Muscle of leg (tissue), 16 donors: ENCODE measurements around the gene CRYBG2. TPM values are rescaled to one million over a fixed set of nuclear protein-coding genes. Genes with fewer than 3 reads are reported as not detected.
"Not testable (repeated sequence)": the region's sequence is repeated elsewhere in the genome, so short reads cannot be mapped to it uniquely, and the experiment has no call there.

Experiments
- DNase-seq: peaks from one replicate; pipeline ENCODE4 v3.0.0; 2013
- H3K27ac ChIP-seq: one replicate; pipeline ENCODE4 v1.5.1; 2013; ENCODE audit warnings: mild to moderate bottlenecking, low read length, control low read depth
- H3K27me3 ChIP-seq: one replicate; pipeline ENCODE4 v1.6.1; 2013; ENCODE audit warnings: low read length; ENCODE audit not compliant: control insufficient read depth, insufficient read depth
- H3K36me3 ChIP-seq: one replicate; pipeline ENCODE4 v1.6.1; 2013; ENCODE audit warnings: low read length; ENCODE audit not compliant: control insufficient read depth, insufficient read depth
- H3K4me1 ChIP-seq: one replicate; pipeline ENCODE4 v1.6.1; 2013; ENCODE audit warnings: low read length; ENCODE audit not compliant: control insufficient read depth, insufficient read depth
- H3K4me3 ChIP-seq: one replicate; pipeline ENCODE4 v1.5.1; 2013; ENCODE audit warnings: low read length, control low read depth
- H3K9me3 ChIP-seq: replicated peaks from 2 replicates; pipeline ENCODE4 v1.6.1; 2013; ENCODE audit warnings: low read depth, low read length; ENCODE audit not compliant: control insufficient read depth
- WGBS: methylation state at CpG from one replicate; pipeline ENCODE4 v1.1.5; 2013; ENCODE audit warnings: missing lambda C conversion rate; ENCODE audit not compliant: insufficient coverage; 5-methylcytosine and 5-hydroxymethylcytosine counted together
- long read RNA-seq, 11 donors: transcript quantifications; one replicate each; lab custom pipeline, GENCODE V29; 2026
- polyA plus RNA-seq, 8 donors: library from polyadenylated mRNA; unstranded; fragments of 120-200 nt; gene quantifications; one replicate each; pipeline versions ENCODE4 v1.2.1 to v1.2.3, GENCODE V29; 2013; ENCODE audit warnings: inconsistent platforms in 1 of 8, low replicate concordance in 1 of 8; ENCODE audit not compliant: insufficient read length in 8 of 8, insufficient read depth in 1 of 8
- total RNA-seq: library from RNA; stranded (reverse); fragments of 120-200 nt; gene quantifications from one replicate; pipeline ENCODE4 v1.2.4, GENCODE V29; 2013

Gene CRYBG2
- total RNA-seq (0.22 TPM), polyA plus RNA-seq (1 to 10 TPM in 1 of 8 donors, under 1 TPM in 3, not detected in 4; 0.07 to 1.6 (median 0.16) TPM)
- long read RNA-seq, donor 1: 0 reads
- long read RNA-seq, donor 2: 0 reads
- long read RNA-seq, donor 3: 0 reads
- long read RNA-seq, donor 4: 0 reads
- long read RNA-seq, donor 5: 0 reads
- long read RNA-seq, donor 6: 0 reads
- long read RNA-seq, donor 7: 0 reads
- long read RNA-seq, donor 8: 0 reads
- long read RNA-seq, donor 9: 0 reads
- long read RNA-seq, donor 10: 0 reads
- long read RNA-seq, donor 11: 0 reads

DNA sequence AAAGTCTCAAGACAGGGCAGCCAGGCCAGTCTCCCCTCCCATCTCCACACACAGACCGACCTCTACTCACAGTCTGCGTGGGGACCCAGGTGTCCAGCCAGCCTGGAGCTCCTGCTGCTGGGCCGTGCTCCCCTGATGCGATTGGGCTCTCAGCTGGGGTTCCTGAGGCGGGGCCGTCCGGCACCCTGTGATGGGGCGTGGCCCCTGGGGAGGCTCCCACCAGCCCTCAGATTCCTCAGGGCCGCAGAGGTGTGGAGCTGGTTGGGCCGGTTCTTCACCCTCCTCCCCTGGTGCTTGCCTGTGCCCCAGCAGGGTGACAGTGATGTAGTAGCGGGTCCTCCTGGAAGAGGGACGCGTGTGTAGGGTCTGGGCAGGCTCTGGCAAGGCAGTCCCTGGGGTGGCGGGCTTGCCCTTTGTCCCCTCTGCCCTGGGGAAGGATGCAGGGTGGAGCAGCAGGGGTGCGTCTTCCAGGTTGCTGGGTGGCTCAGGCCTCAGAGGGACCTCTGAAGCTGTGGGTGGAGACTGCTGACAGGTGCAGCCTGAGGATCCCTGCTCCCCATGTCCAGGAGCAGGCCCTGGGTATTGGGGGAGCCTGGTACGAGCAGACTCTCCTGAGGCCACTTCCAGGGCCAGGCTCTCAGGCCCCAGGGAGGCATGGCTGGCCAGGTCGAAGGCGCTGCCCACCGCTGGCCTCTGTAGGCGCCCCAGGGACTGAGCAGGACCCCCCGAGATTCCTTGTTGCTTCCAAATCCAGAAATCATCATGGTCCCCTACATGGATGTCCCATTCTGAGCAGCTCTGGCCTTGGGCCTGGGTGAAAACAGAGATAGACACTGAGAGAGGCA lies at the start of gene CRYBG2:
TSS of gene CRYBG2 (minus strand) at position 155 of the 845 bp plus-strand sequence. CDS start 7,473 bp downstream, outside the sequence.
- no peaks in the 10 kb centered on the region for H3K36me3 ChIP-seq
- WGBS: 67% methylated on average over 11 of the region's 21 CpGs
- H3K4me1 ChIP-seq: no peaks in the 10 kb centered on the region
- no peak for DNase-seq
- H3K27me3 ChIP-seq: peaks cover 34% of the 10 kb centered on the region
- no peaks in the 10 kb centered on the region for H3K9me3 ChIP-seq
- no peak within 1 kb of the TSS for H3K4me3 ChIP-seq
- no peak within 1 kb of the TSS for H3K27ac ChIP-seq

DNA sequence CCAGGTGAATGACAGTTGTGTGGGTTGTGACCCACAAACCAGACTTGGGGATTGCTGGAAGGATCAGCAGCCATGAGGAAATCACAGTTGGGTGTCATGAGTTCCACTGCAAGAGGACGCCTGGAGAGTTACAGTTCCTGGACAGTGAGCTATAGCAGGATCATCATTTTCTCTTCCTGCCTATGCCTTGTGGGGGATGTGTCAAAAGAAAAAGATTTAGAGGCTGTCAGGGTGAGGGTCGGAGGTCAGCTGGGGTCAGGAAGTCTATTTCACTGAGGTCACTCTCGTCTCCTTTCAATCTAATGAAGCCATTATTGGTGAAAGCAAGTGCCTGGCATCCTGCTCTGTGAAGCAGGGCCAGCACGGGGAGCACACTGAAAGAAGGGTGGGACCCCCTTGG lies 49.7 kb upstream of the CRYBG2 start:
- no peak overlapping the region for H3K27ac ChIP-seq
- DNase-seq: no peak
- 6% methylated on average over 3 of the region's 4 CpGs for WGBS
- H3K4me3 ChIP-seq: no peak overlapping the region
- H3K36me3 ChIP-seq: no peaks in the 10 kb centered on the region
- H3K27me3 ChIP-seq: peaks cover 4% of the 10 kb centered on the region
- H3K4me1 ChIP-seq: no peaks in the 10 kb centered on the region
- H3K9me3 ChIP-seq: no peaks in the 10 kb centered on the region

- Histone ChIP-seq H3K27ac (no peak overlapping the region), H3K9me3 (no peaks in the 10 kb centered on the region), H3K27me3 (peaks cover 4% of the 10 kb centered on the region), H3K36me3 (no peaks in the 10 kb centered on the region), H3K4me3 (no peak overlapping the region), H3K4me1 (no peaks in the 10 kb centered on the region)
- no peak for DNase-seq
- WGBS: 70% methylated on average over 3 of the region's 3 CpGs
These were observed 48.0 kb upstream of the CRYBG2 start for GRCh38 chr1:26401891-26402290.

DNA sequence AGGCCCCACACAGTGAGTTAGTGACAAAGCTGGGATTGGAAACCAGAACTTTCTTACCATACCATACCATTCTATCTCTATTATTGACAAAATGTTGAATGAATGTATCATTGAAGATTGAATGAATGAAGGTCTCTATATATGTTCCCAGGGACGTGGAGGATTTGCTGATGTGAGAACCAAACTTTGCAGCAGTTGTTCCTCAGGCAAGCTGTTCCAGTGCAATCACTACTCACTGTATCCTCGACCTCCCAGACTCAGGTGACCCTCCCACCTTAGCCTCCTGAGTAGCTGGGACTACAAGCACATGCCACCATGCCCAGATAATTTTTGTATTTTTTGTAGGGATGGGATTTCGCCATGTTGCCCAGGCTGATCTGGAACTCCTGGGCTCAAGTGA lies 45.1 kb upstream of the CRYBG2 start:
- H3K36me3 ChIP-seq: no peaks in the 10 kb centered on the region
- H3K4me1 ChIP-seq: no peaks in the 10 kb centered on the region
- no peak for DNase-seq
- H3K9me3 ChIP-seq: no peaks in the 10 kb centered on the region
- WGBS: 100% methylated on average over 1 of the region's 3 CpGs
- no peak overlapping the region for H3K4me3 ChIP-seq
- no peak overlapping the region for H3K27ac ChIP-seq
- H3K27me3 ChIP-seq: peaks cover 4% of the 10 kb centered on the region

DNA sequence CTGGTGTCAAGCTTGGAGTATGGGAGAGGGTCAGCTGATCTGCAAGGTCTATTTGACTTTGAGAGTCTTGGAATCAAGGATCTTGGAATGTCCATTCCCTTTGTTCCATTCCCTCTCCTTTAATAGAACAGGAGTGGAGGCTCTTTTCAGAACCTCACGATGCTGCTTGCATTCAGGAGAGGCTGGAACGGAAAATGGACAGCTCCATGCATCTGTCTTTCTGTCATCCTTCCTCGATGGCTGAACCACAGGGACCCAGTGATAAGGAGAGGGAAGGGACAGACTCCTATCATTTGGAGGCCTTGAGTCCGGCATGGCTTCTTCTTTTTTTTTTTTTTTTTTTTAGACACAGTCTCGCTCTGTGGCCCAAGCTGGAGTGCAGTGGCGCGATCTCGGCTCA lies 41.8 kb upstream of the CRYBG2 start:
- Histone ChIP-seq H3K9me3 (no peaks in the 10 kb centered on the region), H3K27ac (no peak overlapping the region), H3K36me3 (no peaks in the 10 kb centered on the region), H3K4me1 (no peaks in the 10 kb centered on the region), H3K4me3 (no peak overlapping the region), H3K27me3 (no peaks in the 10 kb centered on the region)
- 84% methylated on average over 4 of the region's 8 CpGs for WGBS
- DNase-seq: no peak

DNA sequence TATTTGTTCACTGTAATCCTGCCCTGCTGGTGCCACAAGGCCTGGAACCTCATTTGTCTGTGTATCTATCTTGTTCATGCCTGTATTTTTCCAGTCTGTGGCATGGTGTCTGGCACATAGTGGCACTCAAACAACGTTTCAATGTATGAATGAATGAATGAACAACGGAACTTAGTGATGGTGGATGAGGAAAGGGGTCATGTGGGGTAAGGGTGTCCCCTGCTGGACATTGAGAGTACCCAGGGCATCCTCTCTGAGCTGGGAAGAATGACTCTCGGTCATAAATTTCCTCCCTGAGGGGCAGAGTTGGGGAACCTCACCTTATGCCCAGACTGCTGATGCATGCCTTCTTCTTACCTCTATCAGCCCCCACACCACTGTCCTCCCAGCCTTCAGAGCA lies 37.5 kb upstream of the CRYBG2 start:
- WGBS: 13% methylated on average over 3 of the region's 3 CpGs
- no peak overlapping the region for H3K4me3 ChIP-seq
- H3K27me3 ChIP-seq: peaks cover 2% of the 10 kb centered on the region

DNA sequence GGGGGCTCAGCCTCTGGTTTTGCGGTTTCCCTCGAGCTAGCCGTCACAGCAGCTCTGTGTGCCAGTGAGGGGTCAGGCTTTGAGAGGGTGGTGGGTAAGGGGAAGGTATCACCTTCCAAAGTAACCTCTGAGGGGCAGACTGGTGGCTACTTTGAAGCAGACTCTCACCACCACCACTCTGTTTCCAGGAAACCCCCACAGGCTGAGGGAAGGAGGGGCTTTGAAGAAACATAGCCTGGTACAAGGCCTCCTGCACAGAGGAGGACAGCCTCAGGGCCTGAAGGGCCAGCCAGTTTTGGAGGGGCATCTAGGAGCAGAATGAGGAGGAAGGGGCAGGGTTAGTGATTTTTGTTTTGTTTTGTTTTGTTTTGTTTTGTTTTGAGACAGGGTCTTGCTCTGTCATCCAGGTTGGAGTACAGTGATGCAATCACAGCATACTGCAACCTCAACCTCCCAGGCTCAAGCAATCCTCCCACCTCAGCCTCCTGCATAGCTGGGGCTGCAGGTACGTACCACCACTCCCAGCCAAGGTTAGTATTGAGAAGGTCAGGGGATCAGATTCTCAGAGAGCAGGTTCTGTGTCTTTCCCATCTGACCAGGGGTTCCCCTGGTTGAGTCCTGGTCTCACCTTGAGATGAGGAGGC lies 35.8 kb upstream of the CRYBG2 start:
- 90% methylated on average over 2 of the region's 4 CpGs for WGBS
- no peaks in the 10 kb centered on the region for H3K4me1 ChIP-seq
- H3K27ac ChIP-seq: no peak overlapping the region
- H3K4me3 ChIP-seq: no peak overlapping the region
- no peaks in the 10 kb centered on the region for H3K9me3 ChIP-seq
- H3K27me3 ChIP-seq: peaks cover 2% of the 10 kb centered on the region
- H3K36me3 ChIP-seq: no peaks in the 10 kb centered on the region
- no peak for DNase-seq

More for the DNA sequence above, 37.5 kb upstream of the CRYBG2 start:
- Histone ChIP-seq H3K36me3 (no peaks in the 10 kb centered on the region), H3K9me3 (no peaks in the 10 kb centered on the region), H3K27ac (no peak overlapping the region), H3K4me1 (no peaks in the 10 kb centered on the region)
- no peak for DNase-seq

DNA sequence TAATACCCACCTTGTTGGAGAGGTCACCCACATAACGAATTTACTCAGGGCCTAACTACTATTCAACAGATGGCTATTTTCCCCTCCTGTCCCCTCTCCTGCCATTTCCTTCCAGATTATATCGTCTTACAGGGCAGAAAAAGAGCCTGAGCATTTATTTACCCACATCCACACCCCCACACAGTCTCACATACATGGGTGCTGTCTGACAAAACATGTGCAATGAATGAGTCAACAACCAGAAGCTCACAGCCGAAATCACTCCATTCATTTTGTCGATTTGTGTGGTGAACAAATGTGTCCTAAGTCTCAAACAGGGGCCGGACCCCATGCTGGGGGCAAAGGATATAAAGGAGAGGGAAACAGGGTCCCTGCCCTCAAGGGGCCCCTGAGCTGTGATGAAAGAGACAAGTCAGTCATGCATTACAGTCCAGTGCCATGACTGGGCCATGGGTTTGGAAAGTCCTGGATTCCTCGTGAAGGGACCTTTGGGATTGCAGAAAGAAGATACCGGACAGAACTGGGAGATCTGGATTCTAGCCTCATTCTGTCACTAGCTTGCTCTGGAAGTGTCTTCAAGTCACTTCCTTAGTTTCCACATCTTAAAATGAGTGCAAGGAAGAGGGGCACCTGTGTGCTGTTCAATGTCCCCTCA lies 35.0 kb upstream of the CRYBG2 start:
- Histone ChIP-seq H3K27me3 (peaks cover 4% of the 10 kb centered on the region), H3K27ac (no peak overlapping the region), H3K4me3 (no peak overlapping the region), H3K9me3 (no peaks in the 10 kb centered on the region), H3K4me1 (no peaks in the 10 kb centered on the region), H3K36me3 (no peaks in the 10 kb centered on the region)
- WGBS: 71% methylated on average over 7 of the region's 7 CpGs
- DNase-seq: no peak

DNA sequence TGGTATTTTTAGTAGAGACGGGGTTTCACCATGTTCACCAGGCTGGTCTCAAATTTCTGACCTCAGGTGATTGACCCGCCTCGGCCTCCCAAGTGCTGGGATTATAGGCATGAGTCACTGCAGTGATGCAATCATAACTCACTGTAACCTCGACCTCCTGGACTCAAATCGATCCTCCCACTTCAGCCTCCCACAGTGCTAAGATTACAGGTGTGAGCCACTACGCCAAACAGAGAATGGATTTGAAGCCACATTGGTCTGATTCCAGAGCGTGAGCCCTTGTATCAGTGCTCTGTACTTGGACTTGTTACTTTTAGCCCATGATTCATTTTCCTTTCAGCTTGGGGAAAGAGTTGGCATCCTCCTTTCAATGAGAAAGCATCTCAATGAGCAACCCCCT lies 33.5 kb upstream of the CRYBG2 start:
- no peaks in the 10 kb centered on the region for H3K9me3 ChIP-seq
- H3K27me3 ChIP-seq: peaks cover 4% of the 10 kb centered on the region
- no peaks in the 10 kb centered on the region for H3K4me1 ChIP-seq
- no peak for DNase-seq
- H3K27ac ChIP-seq: no peak overlapping the region
- H3K4me3 ChIP-seq: no peak overlapping the region
- no peaks in the 10 kb centered on the region for H3K36me3 ChIP-seq
- whole genome bisulfite sequencing: 69% methylated on average over 4 of the region's 7 CpGs

GRCh38 chr1:26385063-26385462 lies 31.1 kb upstream of the CRYBG2 start:
- not testable (repeated sequence) for H3K4me1 ChIP-seq, H3K36me3 ChIP-seq, DNase-seq, H3K4me3 ChIP-seq, H3K9me3 ChIP-seq, H3K27me3 ChIP-seq, H3K27ac ChIP-seq
- no CpG with 5 or more reads among the region's 3 CpGs for WGBS
